DOHH2 (cell line): ENCODE measurements around the gene MYBPH.

Source experiments
- EZH2phosphoT487 ChIP-seq: fragments of 200-600 bp; sonication (generic); IDR thresholded peaks from 2 replicates; pipeline ENCODE4 v1.6.1; 2017; ENCODE audit warnings: borderline replicate concordance, mild to moderate bottlenecking, antibody characterized with exemption, low read length, moderate library complexity, mixed read lengths
- TF ChIP-seq, protein P1 (sequence below): fragments of 200-600 bp; sonication (generic); IDR thresholded peaks from one replicate; pipeline ENCODE4 v1.5.1; 2014; ENCODE audit warnings: antibody characterized with exemption, mild to moderate bottlenecking, low read depth, low read length; ENCODE audit not compliant: poor library complexity, severe bottlenecking

DNA sequence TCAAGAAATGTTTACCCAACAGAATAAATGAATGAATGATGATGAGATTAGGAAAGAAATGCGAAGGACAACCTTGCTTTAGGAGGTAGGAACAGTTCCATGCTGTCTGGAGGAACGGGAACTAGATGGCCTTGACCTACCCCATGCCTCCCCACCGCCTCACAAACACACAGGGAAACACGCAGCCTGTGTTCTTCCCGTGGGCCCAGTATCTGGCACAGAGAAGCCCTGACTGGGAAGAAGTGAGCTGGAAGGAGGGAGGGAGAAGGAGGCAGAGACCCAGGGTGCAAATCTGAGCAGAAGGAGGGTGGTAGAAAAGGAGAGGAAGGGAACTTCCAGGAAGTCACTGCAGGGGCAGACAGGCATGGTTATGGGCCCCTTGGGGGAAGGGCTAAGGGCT is 51.6 kb downstream of the MYBPH start:
- TF ChIP-seq, protein P1, sequence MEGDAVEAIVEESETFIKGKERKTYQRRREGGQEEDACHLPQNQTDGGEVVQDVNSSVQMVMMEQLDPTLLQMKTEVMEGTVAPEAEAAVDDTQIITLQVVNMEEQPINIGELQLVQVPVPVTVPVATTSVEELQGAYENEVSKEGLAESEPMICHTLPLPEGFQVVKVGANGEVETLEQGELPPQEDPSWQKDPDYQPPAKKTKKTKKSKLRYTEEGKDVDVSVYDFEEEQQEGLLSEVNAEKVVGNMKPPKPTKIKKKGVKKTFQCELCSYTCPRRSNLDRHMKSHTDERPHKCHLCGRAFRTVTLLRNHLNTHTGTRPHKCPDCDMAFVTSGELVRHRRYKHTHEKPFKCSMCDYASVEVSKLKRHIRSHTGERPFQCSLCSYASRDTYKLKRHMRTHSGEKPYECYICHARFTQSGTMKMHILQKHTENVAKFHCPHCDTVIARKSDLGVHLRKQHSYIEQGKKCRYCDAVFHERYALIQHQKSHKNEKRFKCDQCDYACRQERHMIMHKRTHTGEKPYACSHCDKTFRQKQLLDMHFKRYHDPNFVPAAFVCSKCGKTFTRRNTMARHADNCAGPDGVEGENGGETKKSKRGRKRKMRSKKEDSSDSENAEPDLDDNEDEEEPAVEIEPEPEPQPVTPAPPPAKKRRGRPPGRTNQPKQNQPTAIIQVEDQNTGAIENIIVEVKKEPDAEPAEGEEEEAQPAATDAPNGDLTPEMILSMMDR = no peak
- TF ChIP-seq EZH2phosphoT487 = no peak
